ENCODE data around the gene MYH6. TPM values are rescaled to one million over a fixed set of nuclear protein-coding genes. Genes with fewer than 3 reads are reported as not detected.

The MYH6 gene
- total RNA-seq, 1 experiment from 2014 or later = not detected

GRCh38 chr14:23385244-23385641, 22.8 kb downstream of the MYH6 start:
- Histone ChIP-seq H3K36me3 (no peaks in the 10 kb centered on the region), H3K27me3 (peaks cover 21% of the 10 kb centered on the region; the same call in 1 of the 2 replicates), H3K27ac (no peak overlapping the region), H3K9me3 (replicated peaks) (no peaks in the 10 kb centered on the region), H3K4me3 (no peak overlapping the region), H3K4me1 (no peaks in the 10 kb centered on the region)
- no peak for DNase-seq

DNA sequence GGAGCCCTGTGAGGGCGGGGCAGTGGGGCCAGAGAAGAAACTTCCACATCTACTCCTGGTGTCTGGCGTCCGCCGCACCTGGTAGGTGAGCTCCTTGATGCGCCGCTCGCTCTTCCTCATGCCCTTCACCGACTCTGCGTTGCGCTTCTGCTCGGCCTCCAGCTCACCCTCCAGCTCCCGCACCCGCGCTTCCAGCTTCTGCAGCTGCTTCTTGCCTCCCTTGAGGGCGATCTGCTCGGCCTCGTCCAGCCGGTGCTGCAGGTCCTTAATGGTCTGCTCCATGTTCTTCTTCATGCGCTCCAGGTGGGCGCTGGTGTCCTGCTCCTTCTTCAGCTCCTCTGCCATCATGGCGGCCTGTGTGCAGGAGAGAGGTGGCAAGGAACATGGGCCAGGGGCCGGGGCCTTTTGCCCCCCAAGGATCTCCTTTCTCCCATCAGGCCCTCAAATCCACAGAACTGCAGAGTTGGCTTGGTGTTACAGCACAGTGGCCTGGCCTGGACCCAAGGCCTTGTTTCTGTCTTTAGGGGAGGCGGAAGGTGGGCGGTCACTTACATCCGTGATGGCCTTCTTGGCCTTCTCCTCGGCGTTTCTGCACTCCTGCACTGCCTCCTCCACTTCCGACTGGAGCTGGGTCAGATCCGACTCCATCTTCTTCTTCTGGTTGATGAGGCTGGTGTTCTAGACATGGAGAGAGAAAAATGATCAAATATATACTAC, 23.6 kb downstream of the MYH6 start:
- no peak for DNase-seq
- Histone ChIP-seq H3K9me3 (replicated peaks) (no peaks in the 10 kb centered on the region), H3K27ac (no peak overlapping the region), H3K4me1 (no peaks in the 10 kb centered on the region), H3K27me3 (peaks cover 20% of the 10 kb centered on the region; the same call in 1 of the 2 replicates), H3K4me3 (no peak overlapping the region), H3K36me3 (no peaks in the 10 kb centered on the region)

GRCh38 chr14:23382731-23383440, 25.2 kb downstream of the MYH6 start:
- no peak overlapping the region for H3K4me3 ChIP-seq
- DNase-seq = no peak

DNA sequence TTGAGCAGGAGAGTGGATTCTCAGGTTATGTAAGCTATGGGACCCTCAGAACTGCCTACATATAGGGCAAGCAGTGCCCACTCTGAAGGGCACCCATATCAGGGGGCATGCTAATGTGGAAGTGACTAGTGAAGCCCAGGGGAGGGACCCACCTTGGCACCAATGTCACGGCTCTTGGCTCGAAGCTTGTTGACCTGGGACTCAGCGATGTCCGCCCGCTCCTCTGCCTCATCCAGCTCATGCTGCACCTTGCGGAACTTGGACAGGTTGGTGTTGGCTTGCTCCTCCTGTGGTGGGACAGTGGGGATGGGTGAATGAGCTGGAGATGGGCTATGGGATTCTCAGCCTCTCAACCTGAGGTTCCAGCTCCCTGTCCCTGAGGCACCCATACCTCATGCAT, 25.8 kb downstream of the MYH6 start:
- DNase-seq = no peak
- H3K9me3 ChIP-seq (replicated peaks) = no peaks in the 10 kb centered on the region
- no peaks in the 10 kb centered on the region for H3K36me3 ChIP-seq
- no peaks in the 10 kb centered on the region for H3K4me1 ChIP-seq
- H3K27me3 ChIP-seq = peaks cover 15% of the 10 kb centered on the region
- H3K4me3 ChIP-seq = no peak overlapping the region
- H3K27ac ChIP-seq = no peak overlapping the region

More at GRCh38 chr14:23382731-23383440, 25.2 kb downstream of the MYH6 start:
- H3K36me3 ChIP-seq = no peaks in the 10 kb centered on the region
- H3K9me3 ChIP-seq (replicated peaks) = no peaks in the 10 kb centered on the region
- no peak overlapping the region for H3K27ac ChIP-seq
- H3K27me3 ChIP-seq = peaks cover 17% of the 10 kb centered on the region; the same call in 1 of the 2 replicates
- no peaks in the 10 kb centered on the region for H3K4me1 ChIP-seq

DNA sequence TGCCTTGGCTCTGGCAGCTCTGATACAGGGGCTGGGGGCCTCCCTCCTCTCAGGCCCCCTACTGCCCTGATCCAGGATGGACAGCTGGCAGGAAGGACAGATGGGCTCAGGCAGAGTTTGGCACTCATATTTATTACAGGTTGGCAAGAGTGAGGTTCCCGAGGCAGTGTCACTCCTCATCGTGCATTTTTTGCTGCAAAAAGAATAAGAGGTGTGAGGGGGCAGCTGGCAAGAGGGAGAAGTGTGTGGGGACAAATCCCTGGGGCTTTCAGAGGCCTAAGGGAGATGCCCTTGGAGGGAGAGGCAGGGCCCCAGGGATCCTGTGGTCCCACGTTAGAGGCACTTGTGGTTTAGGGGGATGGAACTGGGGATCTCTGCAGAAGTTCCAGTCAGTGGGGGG, 26.2 kb downstream of the MYH6 start:
- Histone ChIP-seq H3K27ac (no peak overlapping the region), H3K27me3 (peaks cover 11% of the 10 kb centered on the region), H3K9me3 (replicated peaks) (no peaks in the 10 kb centered on the region), H3K4me1 (no peaks in the 10 kb centered on the region), H3K4me3 (no peak overlapping the region), H3K36me3 (no peaks in the 10 kb centered on the region)
- DNase-seq = no peak

GRCh38 chr14:23380976-23381375, 27.1 kb downstream of the MYH6 start:
- no peak overlapping the region for H3K4me3 ChIP-seq
- H3K27ac ChIP-seq = no peak overlapping the region
- no peaks in the 10 kb centered on the region for H3K9me3 ChIP-seq (replicated peaks)
- no peak for DNase-seq
- peaks cover 9% of the 10 kb centered on the region for H3K27me3 ChIP-seq
- H3K36me3 ChIP-seq = no peaks in the 10 kb centered on the region
- H3K4me1 ChIP-seq = no peaks in the 10 kb centered on the region

DNA sequence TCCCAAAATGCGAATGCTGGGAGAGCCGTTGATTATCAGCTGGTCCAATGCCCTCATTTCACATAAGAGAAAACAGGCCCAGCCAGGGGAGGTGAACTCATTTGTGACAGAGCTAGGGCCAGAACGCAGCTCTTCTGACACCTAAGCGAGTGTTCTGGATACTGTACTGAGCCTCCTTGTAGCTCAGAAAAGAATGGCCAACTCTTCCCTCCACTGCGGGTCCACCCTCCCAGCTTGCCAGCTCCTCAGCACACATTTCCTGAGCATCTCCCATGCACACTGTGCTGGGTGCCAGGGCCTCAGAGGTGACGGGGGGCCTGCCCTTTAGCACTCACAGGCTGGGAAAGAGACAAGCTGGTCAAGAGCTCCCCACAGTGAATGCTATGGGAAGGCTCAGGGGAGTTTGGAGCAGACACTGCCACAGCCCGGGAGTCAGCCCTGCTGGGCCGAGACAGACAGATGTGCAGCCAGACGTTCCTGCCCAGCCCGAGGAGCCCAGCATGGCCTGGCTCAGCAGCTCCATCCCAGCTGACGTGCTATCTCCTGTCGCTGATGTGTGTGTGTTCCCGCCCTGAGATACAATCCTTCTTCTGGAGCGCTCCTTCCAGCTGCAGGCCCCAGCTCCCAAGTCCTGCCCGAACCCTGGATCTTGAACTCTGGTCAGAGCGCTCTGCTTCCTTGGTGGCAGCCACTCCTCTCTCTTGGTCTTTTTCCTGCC, 27.7 kb downstream of the MYH6 start:
- Histone ChIP-seq H3K4me3 (no peak overlapping the region), H3K4me1 (no peaks in the 10 kb centered on the region), H3K36me3 (no peaks in the 10 kb centered on the region), H3K27ac (no peak overlapping the region), H3K9me3 (replicated peaks) (no peaks in the 10 kb centered on the region), H3K27me3 (peaks cover 9% of the 10 kb centered on the region)
- no peak for DNase-seq

- Histone ChIP-seq H3K9me3 (replicated peaks) (no peaks in the 10 kb centered on the region), H3K36me3 (no peaks in the 10 kb centered on the region), H3K27ac (no peak overlapping the region), H3K4me3 (no peak overlapping the region), H3K4me1 (no peaks in the 10 kb centered on the region), H3K27me3 (peaks cover under 1% of the 10 kb centered on the region)
- DNase-seq = peak; percentile 67 to 83
These were observed 28.5 kb downstream of the MYH6 start for GRCh38 chr14:23379366-23380196.

- Histone ChIP-seq H3K27ac (no peak overlapping the region), H3K4me3 (no peak overlapping the region), H3K36me3 (no peaks in the 10 kb centered on the region), H3K4me1 (no peaks in the 10 kb centered on the region), H3K9me3 (replicated peaks) (no peaks in the 10 kb centered on the region), H3K27me3 (no peaks in the 10 kb centered on the region; the same call in 1 of the 2 replicates)
- no peak for DNase-seq
These were observed 29.4 kb downstream of the MYH6 start for GRCh38 chr14:23378612-23379220.

DNA sequence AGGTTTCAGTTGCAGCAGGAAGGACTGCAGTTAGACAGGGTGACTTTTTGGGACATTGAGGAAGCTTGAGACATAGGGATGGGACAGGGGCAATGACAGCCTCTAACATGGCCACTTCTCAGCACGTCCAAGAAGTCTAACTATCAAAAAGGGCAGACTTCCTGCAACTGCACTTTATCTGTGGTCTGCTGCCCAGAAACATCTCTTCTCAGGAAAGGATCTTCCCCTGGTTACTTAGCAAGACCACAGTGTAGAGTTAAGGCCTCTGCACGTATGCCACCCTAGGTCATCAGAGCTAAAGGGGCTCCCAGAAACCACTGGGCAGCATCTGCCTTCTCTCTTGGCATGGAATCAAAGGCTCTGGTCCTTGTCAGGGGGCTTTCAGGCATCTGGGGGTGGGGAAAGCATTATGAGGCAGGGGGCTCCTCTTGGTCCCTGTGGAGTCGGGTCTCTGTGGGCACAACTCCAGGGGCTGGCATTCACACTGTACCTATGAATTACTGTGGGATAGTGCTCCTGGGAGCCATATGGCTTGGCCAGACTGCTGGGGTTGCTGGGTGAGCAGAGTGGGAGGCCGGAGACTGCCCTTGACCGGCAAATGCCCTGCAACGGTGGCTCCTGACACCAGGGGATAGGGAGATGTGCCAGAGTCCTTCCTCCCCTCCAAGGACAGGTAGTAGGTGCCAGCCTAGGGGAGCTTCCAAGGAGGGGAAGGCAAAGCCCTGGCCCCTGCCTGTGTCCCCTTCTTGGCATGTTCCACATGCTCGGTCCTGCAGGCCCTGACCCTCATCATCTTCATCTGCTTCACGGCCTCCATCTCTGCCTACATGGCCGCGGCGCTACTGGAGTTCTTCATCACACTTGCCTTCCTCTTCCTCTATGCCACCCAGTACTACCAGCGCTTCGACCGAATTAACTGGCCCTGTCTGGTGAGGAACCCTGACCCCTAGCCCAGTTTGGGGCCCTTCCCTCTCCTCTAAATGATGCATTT, 30.2 kb downstream of the MYH6 start:
- Histone ChIP-seq H3K4me3 (no peak overlapping the region), H3K4me1 (no peaks in the 10 kb centered on the region), H3K27ac (no peak overlapping the region), H3K36me3 (no peaks in the 10 kb centered on the region), H3K9me3 (replicated peaks) (no peaks in the 10 kb centered on the region), H3K27me3 (no peaks in the 10 kb centered on the region; the same call in 1 of the 2 replicates)
- no peak for DNase-seq

DNA sequence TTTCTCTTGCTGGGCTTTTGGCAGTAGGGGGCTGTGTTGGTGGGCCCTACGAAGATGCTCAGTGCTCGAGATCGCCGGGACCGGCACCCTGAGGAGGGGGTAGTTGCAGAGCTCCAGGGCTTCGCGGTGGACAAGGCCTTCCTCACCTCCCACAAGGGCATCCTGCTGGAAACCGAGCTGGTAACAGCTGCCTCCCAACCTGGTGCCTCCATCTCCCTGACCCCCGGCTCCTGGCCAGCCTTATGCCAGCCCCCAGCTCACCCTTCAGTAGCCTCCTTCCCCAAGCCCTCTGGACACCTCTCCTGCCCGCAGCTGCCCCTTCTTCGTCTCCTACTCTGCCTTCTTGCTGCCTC, 30.9 kb downstream of the MYH6 start:
- no peaks in the 10 kb centered on the region; the same call in 1 of the 2 replicates for H3K27me3 ChIP-seq
- H3K4me3 ChIP-seq = no peak overlapping the region
- no peak for DNase-seq
- H3K27ac ChIP-seq = no peak overlapping the region
- no peaks in the 10 kb centered on the region for H3K9me3 ChIP-seq (replicated peaks)
- H3K36me3 ChIP-seq = no peaks in the 10 kb centered on the region
- no peaks in the 10 kb centered on the region for H3K4me1 ChIP-seq

DNA sequence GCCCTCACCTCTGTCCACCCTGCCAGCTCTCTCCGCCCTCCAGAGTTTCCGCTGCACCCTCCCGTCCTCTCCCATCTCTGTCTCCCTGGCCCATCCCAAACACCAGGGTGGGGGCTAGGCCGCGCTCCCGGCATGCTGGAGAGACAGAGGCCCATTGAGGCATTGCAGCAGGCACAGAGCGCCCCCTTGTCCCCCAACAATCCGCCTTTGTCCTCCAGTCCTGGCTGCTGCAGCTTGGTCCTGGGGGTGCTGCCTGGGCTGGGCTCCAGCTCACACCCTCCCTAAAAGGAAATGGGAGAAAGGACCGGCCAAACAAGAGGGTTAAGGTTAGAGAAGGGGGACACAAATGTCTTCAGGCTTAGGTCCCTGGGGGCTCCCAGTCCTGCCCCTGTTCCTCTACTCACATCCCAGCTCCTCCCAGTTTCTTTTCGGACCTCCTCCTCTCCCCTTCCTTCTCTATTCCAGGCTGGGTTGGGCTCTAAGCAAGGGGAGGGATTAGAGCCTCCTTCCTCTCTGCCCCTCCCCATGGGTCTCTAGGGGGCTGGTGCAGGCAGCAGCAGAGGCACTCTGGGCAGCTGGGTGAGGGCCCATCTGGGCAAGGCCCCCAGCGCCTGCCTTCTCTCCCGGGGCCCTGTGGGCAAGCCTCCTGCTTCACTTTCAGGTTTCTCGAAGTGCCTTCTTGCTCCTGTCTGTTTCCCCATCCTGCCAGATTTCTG, 31.4 kb downstream of the MYH6 start, which contains the start of gene CMTM5:
CMTM5 (plus strand) TSS at position 565 of the 716 bp plus-strand sequence. CDS start 206 bp downstream, outside the sequence.
- Histone ChIP-seq H3K4me3 (no peak within 1 kb of the TSS), H3K27ac (no peak within 1 kb of the TSS), H3K27me3 (peaks cover 2% of the 10 kb centered on the region), H3K36me3 (no peaks in the 10 kb centered on the region), H3K4me1 (no peaks in the 10 kb centered on the region), H3K9me3 (replicated peaks) (no peaks in the 10 kb centered on the region)
- DNase-seq = peak; percentile 19 to 53

All from SJCRH30 (cell line).